Smooth muscle cell (in vitro differentiated cells): ENCODE results near the gene RASGEF1C. TPM values are rescaled to one million over a fixed set of nuclear protein-coding genes. Genes with fewer than 3 reads are reported as not detected.

Experiments used
- DNase-seq: peaks from one replicate; lab custom pipeline; 2025; ENCODE audit not compliant: unreplicated experiment; lab: John Stamatoyannopoulos, UW
- H2AFZ ChIP-seq: fragments of 200-600 bp; sonication (generic); 2 replicates; pipeline ENCODE4 v1.6.0; 2016; ENCODE audit warnings: antibody characterized with exemption, low read depth, mild to moderate bottlenecking
- H3F3A ChIP-seq: fragments of 200-600 bp; sonication (generic); 2 replicates; pipeline ENCODE4 v1.6.0; 2017; ENCODE audit warnings: antibody characterized with exemption, low read depth
- H3K27ac ChIP-seq: fragments of 200-600 bp; sonication (generic); 2 replicates; pipeline ENCODE4 v1.5.1; 2016; ENCODE audit warnings: low read depth, mild to moderate bottlenecking
- H3K27me3 ChIP-seq: fragments of 200-600 bp; sonication (generic); 2 replicates; pipeline ENCODE4 v1.6.1; 2016; ENCODE audit warnings: low read depth, mild to moderate bottlenecking
- H3K36me3 ChIP-seq: fragments of 200-600 bp; sonication (generic); 2 replicates; pipeline ENCODE4 v1.5.1; 2016; ENCODE audit warnings: low read depth
- H3K4me1 ChIP-seq: fragments of 200-600 bp; sonication (generic); 2 replicates; pipeline ENCODE4 v1.5.1; 2016; ENCODE audit warnings: low read depth
- H3K4me2 ChIP-seq: fragments of 200-600 bp; sonication (generic); 2 replicates; pipeline ENCODE4 v1.6.0; 2016; ENCODE audit warnings: mild to moderate bottlenecking
- H3K4me3 ChIP-seq: fragments of 200-600 bp; sonication (generic); 2 replicates; pipeline ENCODE4 v1.5.1; 2016; ENCODE audit warnings: mild to moderate bottlenecking
- H3K79me2 ChIP-seq: fragments of 200-600 bp; sonication (generic); 2 replicates; pipeline ENCODE4 v1.6.0; 2016; ENCODE audit warnings: low read depth, mild to moderate bottlenecking
- H3K9ac ChIP-seq: fragments of 200-600 bp; sonication (generic); 2 replicates; pipeline ENCODE4 v1.6.0; 2016; ENCODE audit warnings: low read depth
- H3K9me3 ChIP-seq: fragments of 200-600 bp; sonication (generic); replicated peaks from 2 replicates; pipeline ENCODE4 v1.5.1; 2016; ENCODE audit warnings: low read depth
- H4K20me1 ChIP-seq: fragments of 200-600 bp; sonication (generic); 2 replicates; pipeline ENCODE4 v1.6.0; 2016; ENCODE audit warnings: low read depth
- CTCF ChIP-seq: fragments of 200-600 bp; sonication (generic); IDR thresholded peaks from 2 replicates; pipeline ENCODE4 v1.5.1; 2017; ENCODE audit warnings: borderline replicate concordance, mild to moderate bottlenecking, antibody characterized with exemption; ENCODE audit not compliant: insufficient read depth, poor library complexity, severe bottlenecking
- WGBS: methylation state at CpG from one replicate; pipeline ENCODE4 v1.1.7; 2016; ENCODE audit warnings: low lambda C conversion rate; 5-methylcytosine and 5-hydroxymethylcytosine counted together
- polyA plus RNA-seq: library from polyadenylated mRNA; unstranded; fragments of >200 nt; fragmentation: Nextera tagmentation; extraction: Ambion mirVana; gene quantifications from 2 replicates; pipeline ENCODE4 v1.2.1, GENCODE V29; 2016
- total RNA-seq: library from RNA; depleted of rRNA; stranded (reverse); fragments of >200 nt; gene quantifications from 2 replicates; pipeline ENCODE4 v1.2.3, GENCODE V29; 2014

RASGEF1C gene
- total and polyA plus RNA-seq, 2 experiments from 2014 or later: 0.14 TPM; not detected in 1

- Histone ChIP-seq H3K9me3 (no peaks in the 10 kb centered on the region), H3K27me3 (no peaks in the 10 kb centered on the region), H3K4me3 (no peak overlapping the region), H4K20me1 (no peaks in the 10 kb centered on the region), H3F3A (no peaks in the 10 kb centered on the region), H3K79me2 (no peaks in the 10 kb centered on the region), H3K27ac (no peak overlapping the region), H3K36me3 (no peaks in the 10 kb centered on the region), H3K9ac (no peak overlapping the region), H3K4me2 (no peak overlapping the region), H2AFZ (no peak overlapping the region), H3K4me1 (peaks cover 3% of the 10 kb centered on the region)
- no peak for DNase-seq
- WGBS: 91% methylated on average over 2 of the region's 2 CpGs
- no peak for TF ChIP-seq CTCF
Observed at GRCh38 chr5:180166176-180166575, 42.8 kb downstream of the RASGEF1C start.

DNA sequence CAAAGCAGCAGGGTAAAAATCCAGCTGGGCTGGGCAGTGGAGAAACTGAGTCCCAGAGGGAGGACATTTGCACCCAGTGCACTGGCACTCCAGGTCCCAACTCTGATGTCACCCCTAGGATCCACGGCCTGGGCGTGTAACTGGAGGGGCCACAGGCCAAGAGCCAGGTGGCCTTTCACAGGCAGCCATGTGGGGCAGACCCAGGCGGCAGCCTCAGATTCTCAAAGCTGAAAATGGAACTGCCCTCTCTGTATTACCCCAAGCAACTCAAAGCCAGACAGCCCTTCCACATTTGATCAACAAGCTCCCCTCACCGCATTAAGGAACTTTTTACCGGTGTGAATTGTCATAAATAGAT is 46.7 kb downstream of the RASGEF1C start:
- no peaks in the 10 kb centered on the region for H3F3A ChIP-seq
- no peak for DNase-seq
- no peak overlapping the region for H2AFZ ChIP-seq
- no peak overlapping the region for H3K4me3 ChIP-seq
- H3K9ac ChIP-seq: no peak overlapping the region
- no peaks in the 10 kb centered on the region for H3K79me2 ChIP-seq
- H3K27me3 ChIP-seq: no peaks in the 10 kb centered on the region
- no peak overlapping the region for H3K27ac ChIP-seq
- no peak overlapping the region for H3K4me2 ChIP-seq
- no peaks in the 10 kb centered on the region for H4K20me1 ChIP-seq
- H3K36me3 ChIP-seq: no peaks in the 10 kb centered on the region
- WGBS: 96% methylated on average over 5 of the region's 5 CpGs
- H3K9me3 ChIP-seq: no peaks in the 10 kb centered on the region
- no peak for TF ChIP-seq CTCF
- H3K4me1 ChIP-seq: no peaks in the 10 kb centered on the region

- Histone ChIP-seq H3K4me3 (no peak overlapping the region), H3K27me3 (no peaks in the 10 kb centered on the region), H3K79me2 (no peaks in the 10 kb centered on the region), H4K20me1 (no peaks in the 10 kb centered on the region), H3K27ac (no peak overlapping the region), H3K4me2 (no peak overlapping the region), H3K9ac (no peak overlapping the region), H2AFZ (no peak overlapping the region), H3K4me1 (no peaks in the 10 kb centered on the region), H3F3A (no peaks in the 10 kb centered on the region), H3K36me3 (no peaks in the 10 kb centered on the region), H3K9me3 (no peaks in the 10 kb centered on the region)
- TF ChIP-seq CTCF: no peak
- WGBS: 90% methylated on average over 17 of the region's 39 CpGs
- DNase-seq: no peak
Observed at GRCh38 chr5:180161420-180162303, 47.3 kb downstream of the RASGEF1C start.

DNA sequence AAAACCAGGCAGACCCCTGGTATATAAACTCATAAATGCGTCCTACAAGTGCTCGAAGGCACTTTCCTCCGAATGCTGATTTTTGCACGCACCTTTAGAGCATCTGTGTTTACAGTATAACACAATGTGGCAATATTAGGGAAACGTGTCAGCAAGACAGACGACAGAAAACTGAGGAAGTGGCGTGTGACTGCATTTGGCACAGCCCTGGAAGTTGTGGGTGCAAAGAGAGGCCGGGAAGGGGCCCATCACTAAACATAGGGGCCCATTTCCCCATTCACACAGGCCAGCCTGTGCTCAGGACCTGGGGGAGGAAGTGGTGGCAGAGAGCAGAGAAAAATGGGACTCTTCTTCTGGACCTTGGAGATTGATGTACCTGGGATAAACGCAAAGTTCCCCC is 48.2 kb downstream of the RASGEF1C start:
- WGBS: 92% methylated on average over 9 of the region's 9 CpGs
- H3F3A ChIP-seq: no peaks in the 10 kb centered on the region
- H3K9me3 ChIP-seq: no peaks in the 10 kb centered on the region
- TF ChIP-seq CTCF: no peak
- no peak overlapping the region for H3K9ac ChIP-seq
- H4K20me1 ChIP-seq: no peaks in the 10 kb centered on the region
- H3K4me1 ChIP-seq: no peaks in the 10 kb centered on the region
- no peaks in the 10 kb centered on the region for H3K36me3 ChIP-seq
- no peak overlapping the region for H3K4me3 ChIP-seq
- H3K4me2 ChIP-seq: no peak overlapping the region
- H3K79me2 ChIP-seq: no peaks in the 10 kb centered on the region
- no peak for DNase-seq
- no peak overlapping the region for H3K27ac ChIP-seq
- H3K27me3 ChIP-seq: no peaks in the 10 kb centered on the region
- no peak overlapping the region for H2AFZ ChIP-seq
